GM19043 (cell line): Measurements from ENCODE around the gene SLC16A6.
"Not testable (repeated sequence)": the region's sequence is repeated elsewhere in the genome, so short reads cannot be mapped to it uniquely, and the experiment has no call there.

Experiments
- ATAC-seq: cut with Tn5 transposase; IDR thresholded peaks from one replicate; pipeline ENCODE4 v1.9.1; 2021; ENCODE audit warnings: low read depth; ENCODE audit not compliant: unreplicated experiment

SLC16A6 gene

GRCh38 chr17:68290955-68291835 lies at the start of gene SLC16A6, which contains the start of gene ARSG:
Gene SLC16A6, minus strand, starts transcription at chr17:68291127. Its CDS starts 12,807 bp downstream, at chr17:68278320.
Gene ARSG, plus strand, starts transcription at chr17:68291495. Its CDS starts 15,999 bp downstream, at chr17:68307494.
- ATAC-seq, result peak; percentile 47

- no peak for ATAC-seq
Observed at GRCh38 chr17:68334393-68334792, 43.5 kb upstream of the SLC16A6 start.

- ATAC-seq, result not testable (repeated sequence)
Observed at GRCh38 chr17:68331932-68332331, 41.0 kb upstream of the SLC16A6 start.

GRCh38 chr17:68329331-68329730 lies 38.4 kb upstream of the SLC16A6 start:
- no peak for ATAC-seq

- ATAC-seq, result no peak
Observed at GRCh38 chr17:68328676-68329075, 37.7 kb upstream of the SLC16A6 start.

- ATAC-seq, result no peak
Observed at GRCh38 chr17:68327823-68328557, 37.1 kb upstream of the SLC16A6 start.

GRCh38 chr17:68326681-68327080 lies 35.8 kb upstream of the SLC16A6 start:
- no peak for ATAC-seq

GRCh38 chr17:68325961-68326360 lies 35.0 kb upstream of the SLC16A6 start:
- ATAC-seq, result no peak

- ATAC-seq, result no peak
Observed at GRCh38 chr17:68324654-68325336, 33.9 kb upstream of the SLC16A6 start.

GRCh38 chr17:68324114-68324513 lies 33.2 kb upstream of the SLC16A6 start:
- ATAC-seq, result no peak

GRCh38 chr17:68322630-68323029 lies 31.7 kb upstream of the SLC16A6 start:
- no peak for ATAC-seq

- no peak for ATAC-seq
Observed at GRCh38 chr17:68321556-68321954, 30.6 kb upstream of the SLC16A6 start.

GRCh38 chr17:68320943-68321555 lies 30.1 kb upstream of the SLC16A6 start:
- no peak for ATAC-seq

GRCh38 chr17:68320311-68320865 lies 29.5 kb upstream of the SLC16A6 start:
- no peak for ATAC-seq

GRCh38 chr17:68319410-68320162 lies 28.7 kb upstream of the SLC16A6 start:
- no peak for ATAC-seq

GRCh38 chr17:68318103-68318991 lies 27.4 kb upstream of the SLC16A6 start:
- ATAC-seq, result peak; percentile 42

- ATAC-seq, result no peak
Observed at GRCh38 chr17:68317458-68317857, 26.5 kb upstream of the SLC16A6 start.

- ATAC-seq, result no peak
Observed at GRCh38 chr17:68315930-68316329, 25.0 kb upstream of the SLC16A6 start.
